OCI-M2 (cell line): ENCODE results near the gene RASIP1.

ENCODE experiments used
- DNase-seq: peaks from one replicate; lab custom pipeline; 2025; ENCODE audit not compliant: unreplicated experiment; lab: John Stamatoyannopoulos, UW

Gene RASIP1

GRCh38 chr19:48676487-48676886 is 63.9 kb downstream of the RASIP1 start:
- no peak for DNase-seq

- peak; percentile 77 for DNase-seq
Measured at GRCh38 chr19:48674921-48675824, 65.2 kb downstream of the RASIP1 start.

- DNase-seq, result no peak
Measured at GRCh38 chr19:48674216-48674809, 66.1 kb downstream of the RASIP1 start.

- DNase-seq, result no peak
Measured at GRCh38 chr19:48673436-48674100, 66.8 kb downstream of the RASIP1 start.

GRCh38 chr19:48672994-48673393 is 67.4 kb downstream of the RASIP1 start, which contains the start of gene NTN5:
TSS of gene NTN5 (minus strand) at chr19:48673017. CDS start at chr19:48670986, 2,031 bp downstream.
- DNase-seq, result no peak

- no peak for DNase-seq
Measured at GRCh38 chr19:48671446-48671995, 68.9 kb downstream of the RASIP1 start.

GRCh38 chr19:48670699-48671445 is 69.5 kb downstream of the RASIP1 start:
- no peak for DNase-seq
